HG03460 (cell line): ENCODE data around the gene KCNG4.

Source experiments
- ATAC-seq: cut with Tn5 transposase; IDR thresholded peaks from one replicate; pipeline ENCODE4 v1.9.1; 2021; ENCODE audit not compliant: unreplicated experiment

Gene KCNG4

GRCh38 chr16:84239909-84240308, at the start of gene KCNG4:
KCNG4 (minus strand) TSS chr16:84240012; CDS start chr16:84237485, 2,527 bp downstream.
- no peak for ATAC-seq

- ATAC-seq = no peak
Observed at GRCh38 chr16:84288902-84289301, 49.1 kb upstream of the KCNG4 start.

GRCh38 chr16:84286578-84287240, 46.9 kb upstream of the KCNG4 start:
- no peak for ATAC-seq

DNA sequence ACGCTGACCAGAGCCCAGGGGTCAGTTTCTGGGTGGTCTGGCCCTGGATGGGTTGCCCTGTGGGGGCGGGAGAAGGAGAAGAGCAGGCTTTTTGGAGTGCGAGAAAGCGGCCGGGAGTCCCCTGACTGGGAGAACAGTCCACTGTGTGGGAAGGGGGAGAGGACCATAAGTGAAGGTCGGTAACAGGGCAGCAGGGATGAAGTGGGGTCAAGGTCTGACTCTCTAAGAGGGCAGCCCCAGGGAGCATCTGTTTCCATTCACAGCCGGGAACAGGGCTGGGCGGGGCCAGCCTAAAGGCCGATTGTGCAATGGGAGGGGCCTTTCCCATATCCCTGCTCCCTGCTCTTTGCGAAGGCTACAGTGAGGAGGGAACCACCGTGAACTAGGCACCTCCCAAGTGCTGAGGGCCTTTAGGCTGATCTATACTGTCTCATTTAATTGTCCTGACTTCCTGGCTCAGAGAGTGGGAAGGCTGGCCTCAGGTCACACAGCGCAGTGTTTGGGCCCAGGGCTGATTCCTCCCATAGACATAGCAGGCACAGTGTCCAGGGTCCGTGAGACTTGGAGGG, 44.4 kb upstream of the KCNG4 start:
- no peak for ATAC-seq

- no peak for ATAC-seq
Observed at GRCh38 chr16:84283314-84284153, 43.7 kb upstream of the KCNG4 start.

DNA sequence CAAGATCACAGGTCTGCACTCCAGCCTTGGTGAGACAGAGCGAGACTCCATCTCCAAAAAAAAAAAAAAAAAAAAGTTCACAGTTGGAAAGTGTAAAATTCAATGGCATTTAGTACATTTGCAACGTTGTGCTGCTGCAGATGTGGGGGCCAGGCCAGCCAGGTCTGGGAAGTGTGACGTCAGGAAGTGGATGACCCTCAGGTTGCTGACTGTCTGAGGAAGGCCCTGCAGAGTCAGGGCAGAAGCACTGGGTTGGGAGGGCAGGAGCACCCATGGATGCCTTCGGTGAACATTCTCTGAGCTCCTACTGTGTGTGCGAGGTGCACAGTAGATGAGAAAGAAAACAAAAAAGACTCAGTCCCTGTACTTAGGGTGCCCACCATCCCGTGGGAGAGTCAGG, 42.7 kb upstream of the KCNG4 start:
- no peak for ATAC-seq

GRCh38 chr16:84281074-84281473, 41.3 kb upstream of the KCNG4 start:
- no peak for ATAC-seq

DNA sequence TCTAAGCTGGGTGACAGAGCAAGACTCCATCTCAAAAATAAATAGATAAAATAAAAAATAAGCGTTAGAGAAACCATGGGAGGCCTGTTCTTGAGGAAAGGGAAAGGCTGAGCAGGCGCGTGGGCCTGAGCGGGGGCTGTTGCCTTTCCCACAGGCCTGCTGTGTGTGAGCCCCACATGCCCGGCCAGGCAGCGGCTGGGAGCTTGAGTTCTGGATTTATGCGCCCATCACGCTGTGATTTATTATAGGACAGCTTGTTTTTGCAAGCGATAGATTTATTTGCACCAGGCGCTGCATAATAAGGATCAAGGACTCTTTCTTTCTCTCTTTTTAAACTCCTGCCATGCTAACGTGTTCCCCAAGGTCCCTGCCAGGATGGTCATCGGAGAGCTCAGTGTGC, 40.1 kb upstream of the KCNG4 start:
- ATAC-seq = no peak

DNA sequence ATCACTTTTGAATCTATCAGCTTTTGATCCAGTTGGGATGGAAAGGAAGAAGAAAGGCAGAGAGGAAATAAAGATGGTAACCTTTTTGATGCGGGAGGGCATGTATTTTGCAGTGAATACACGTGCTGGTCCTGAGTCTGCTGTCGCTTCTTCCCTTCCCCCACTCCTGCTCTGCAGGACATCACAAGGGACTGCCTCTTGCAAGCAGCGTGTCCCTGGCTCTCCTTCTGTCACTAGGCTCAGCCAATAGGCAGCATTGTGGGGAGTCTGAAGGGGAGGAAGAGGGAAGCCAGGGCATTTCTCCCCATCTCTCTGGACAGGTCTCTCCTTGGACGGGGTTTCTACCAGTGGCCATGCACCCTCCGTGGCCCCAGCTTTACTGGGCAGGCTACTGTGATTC, 39.2 kb upstream of the KCNG4 start:
- no peak for ATAC-seq

- no peak for ATAC-seq
Observed at GRCh38 chr16:84278333-84278732, 38.5 kb upstream of the KCNG4 start.

DNA sequence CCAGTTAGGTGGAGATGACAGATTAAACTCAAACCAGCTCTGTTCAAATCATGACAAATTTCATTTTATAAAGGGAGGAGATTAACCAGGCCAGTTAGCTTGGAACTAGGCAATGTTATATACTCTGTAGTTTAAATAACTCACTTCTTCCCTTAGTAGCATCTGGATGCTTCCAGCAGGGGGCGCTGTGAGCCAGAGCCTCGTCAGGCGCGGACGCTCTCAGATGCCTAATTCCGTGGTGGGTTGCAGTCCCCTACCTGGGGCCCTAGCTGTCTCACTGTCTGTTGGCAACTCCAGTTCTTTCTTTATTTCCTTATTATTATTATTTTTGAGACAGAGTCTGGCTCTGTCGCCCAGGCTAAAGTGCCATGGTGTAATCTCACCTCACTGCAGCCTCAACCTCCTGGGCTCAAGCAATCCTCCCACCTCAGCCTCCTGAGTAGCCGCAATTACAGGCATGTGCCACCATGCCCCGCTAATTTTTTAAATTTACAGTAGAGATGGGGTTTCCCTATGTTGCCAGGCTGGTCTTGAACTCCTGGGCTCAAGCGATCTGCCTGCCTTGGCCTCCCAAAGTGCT, 37.5 kb upstream of the KCNG4 start:
- no peak for ATAC-seq

DNA sequence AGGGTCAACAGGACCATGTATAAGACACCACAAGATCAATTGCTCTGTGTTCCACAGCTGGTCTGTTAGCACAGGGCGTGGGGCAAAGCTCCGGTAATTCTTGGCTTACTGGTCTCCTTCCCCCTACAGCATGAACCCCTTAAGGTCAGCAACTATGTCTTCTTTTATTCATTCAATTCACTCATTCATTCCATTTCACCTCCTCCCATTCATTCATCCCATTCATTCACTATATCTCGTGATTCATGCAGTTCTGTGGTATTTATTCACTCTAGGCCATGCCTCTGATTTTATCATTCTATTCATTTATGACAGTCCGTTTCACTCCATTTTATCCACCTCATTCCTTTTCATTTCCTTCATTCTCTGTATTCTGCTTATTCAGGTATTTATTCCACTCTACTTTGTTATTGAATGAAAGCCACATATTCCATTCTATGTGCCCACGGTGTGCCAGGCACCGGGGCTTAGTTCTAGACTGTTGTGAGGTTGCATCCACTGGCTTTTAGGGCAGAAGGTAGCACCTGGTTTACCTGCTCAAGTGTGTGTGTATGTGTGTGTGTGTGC, 35.9 kb upstream of the KCNG4 start:
- ATAC-seq = no peak

DNA sequence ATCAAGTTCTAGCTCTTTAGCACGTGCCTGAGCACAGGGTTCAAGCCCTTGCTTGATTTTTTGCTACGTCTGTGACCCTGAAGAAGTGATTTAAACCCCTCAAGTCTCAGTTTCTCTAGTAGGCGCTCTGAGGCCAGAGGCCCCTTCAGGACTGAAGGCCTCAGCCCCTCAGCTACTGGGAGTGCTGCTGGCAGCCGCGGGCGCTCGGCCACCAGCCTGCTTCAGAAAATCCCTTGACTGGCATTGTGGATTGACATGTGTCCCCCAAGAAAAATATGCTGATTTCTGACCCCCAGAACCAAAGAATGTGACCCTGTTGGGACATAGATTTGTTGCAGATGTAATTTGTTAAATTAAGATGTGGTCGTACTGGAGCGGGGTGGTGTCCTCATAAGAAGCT, 34.7 kb upstream of the KCNG4 start:
- no peak for ATAC-seq

- ATAC-seq = no peak
Observed at GRCh38 chr16:84272740-84273320, 33.0 kb upstream of the KCNG4 start.

DNA sequence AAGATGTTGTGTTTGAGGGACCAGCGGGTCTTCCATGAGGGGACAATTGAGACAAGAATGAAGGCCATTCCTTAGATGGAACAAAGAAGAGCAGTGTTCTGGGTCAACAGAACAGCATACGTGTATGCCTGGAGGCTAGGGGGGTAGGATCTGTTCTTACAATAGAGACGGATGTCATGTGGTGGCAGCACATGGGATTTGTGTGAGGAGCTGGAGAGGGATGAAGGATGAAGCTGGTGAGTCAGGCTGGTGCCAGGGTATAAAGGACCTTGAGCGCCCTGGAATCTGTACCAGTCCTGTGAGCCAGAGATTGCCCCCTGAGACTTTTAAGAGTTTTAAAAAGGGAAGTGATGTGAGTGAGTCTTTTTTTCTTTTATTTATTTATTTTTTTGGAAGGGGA, 32.1 kb upstream of the KCNG4 start:
- ATAC-seq = no peak

DNA sequence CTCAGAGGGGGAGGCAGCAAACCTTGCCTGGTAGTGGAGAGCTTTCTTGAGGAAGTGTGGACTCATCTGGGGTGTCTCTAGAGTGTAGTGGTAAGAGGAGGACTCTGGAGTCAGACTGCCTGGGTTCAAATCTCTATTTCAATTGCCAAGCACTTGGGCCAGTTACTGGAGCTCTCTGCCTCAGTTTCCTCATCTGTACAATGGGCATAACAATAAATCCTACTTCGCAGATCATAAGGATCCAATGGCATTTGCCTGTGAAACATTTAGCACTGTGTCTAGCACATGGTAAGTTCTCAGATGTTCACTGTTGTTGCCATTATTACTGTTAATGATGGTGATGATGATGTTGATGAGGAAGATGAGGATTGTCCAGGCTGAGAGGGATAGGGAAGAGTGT, 31.2 kb upstream of the KCNG4 start:
- ATAC-seq = no peak

DNA sequence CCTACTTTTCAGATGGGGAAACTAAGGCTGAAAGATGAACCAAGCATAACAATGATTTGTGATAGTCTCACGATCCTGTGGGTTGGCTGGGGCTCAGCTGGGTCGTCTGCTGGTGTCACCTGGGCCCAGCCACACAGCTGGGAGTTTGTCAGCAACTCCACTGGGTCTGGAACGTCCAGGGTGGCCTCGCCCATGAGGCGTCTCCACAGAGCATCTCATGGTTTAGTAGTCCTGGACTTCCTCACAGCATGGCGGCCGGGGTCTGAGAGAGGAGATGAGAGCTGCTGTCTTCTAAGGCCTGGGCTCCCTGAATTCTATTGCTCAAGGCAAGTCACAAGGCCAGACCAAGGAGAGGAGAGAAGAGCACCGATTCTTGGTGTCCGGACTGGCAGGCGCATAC, 30.7 kb upstream of the KCNG4 start:
- ATAC-seq = no peak

GRCh38 chr16:84270071-84270470, 30.3 kb upstream of the KCNG4 start:
- no peak for ATAC-seq

GRCh38 chr16:84268291-84269040, 28.7 kb upstream of the KCNG4 start:
- ATAC-seq = no peak

GRCh38 chr16:84267380-84267779, 27.6 kb upstream of the KCNG4 start:
- ATAC-seq = no peak
